Fibroblast of skin of left biceps (primary cell): ENCODE measurements around the gene SDC3.
A peak's percentile ranks its signal among the peaks of the same experiment; 100 is the strongest.
"Not testable (repeated sequence)": the region's sequence is repeated elsewhere in the genome, so short reads cannot be mapped to it uniquely, and the experiment has no call there.

Source experiments
- DNase-seq, 2 experiments: peaks; one replicate each; pipeline ENCODE4 v3.0.0-alpha.2; 2013; ENCODE audit warnings: low read depth in 2 of 2

Gene SDC3

DNA sequence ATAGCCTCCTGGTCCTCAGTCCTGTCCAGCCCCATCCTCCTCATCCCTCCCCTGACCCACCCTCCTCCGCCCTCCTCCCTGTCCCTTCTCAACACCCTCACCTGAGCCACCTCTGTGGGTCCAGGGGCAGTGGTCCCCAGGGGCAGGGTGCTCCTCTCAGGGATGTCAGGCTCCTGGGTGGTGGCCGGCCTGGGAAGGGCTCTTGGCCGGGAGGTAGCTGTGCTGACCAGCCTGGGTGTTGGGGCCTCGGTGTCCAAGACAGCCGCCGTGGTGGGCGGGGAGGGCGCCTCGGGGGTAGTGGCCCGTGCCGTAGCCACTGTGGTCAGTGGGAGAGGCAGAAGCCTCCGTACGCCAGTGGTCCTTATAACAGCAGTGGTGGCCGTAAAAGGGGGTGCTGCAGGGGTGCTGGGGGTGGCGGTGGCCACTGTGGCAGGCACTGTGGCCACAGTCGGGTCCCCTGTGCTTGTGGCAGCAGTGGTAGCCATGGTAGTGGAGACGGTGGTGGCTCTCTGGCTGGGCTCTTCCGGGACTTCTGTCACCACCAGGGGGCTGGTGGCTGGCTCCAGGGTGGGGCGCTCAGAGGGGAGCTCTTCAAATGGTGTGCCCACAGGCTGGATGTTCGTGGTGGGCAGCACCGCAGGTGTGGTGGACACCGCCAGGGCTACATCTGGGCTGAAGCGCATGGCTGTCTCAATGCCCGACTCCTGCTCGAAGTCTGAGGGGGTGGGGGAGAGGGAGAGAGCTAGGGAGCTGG is 31.9 kb downstream of the SDC3 start:
- DNase-seq = no peak

DNA sequence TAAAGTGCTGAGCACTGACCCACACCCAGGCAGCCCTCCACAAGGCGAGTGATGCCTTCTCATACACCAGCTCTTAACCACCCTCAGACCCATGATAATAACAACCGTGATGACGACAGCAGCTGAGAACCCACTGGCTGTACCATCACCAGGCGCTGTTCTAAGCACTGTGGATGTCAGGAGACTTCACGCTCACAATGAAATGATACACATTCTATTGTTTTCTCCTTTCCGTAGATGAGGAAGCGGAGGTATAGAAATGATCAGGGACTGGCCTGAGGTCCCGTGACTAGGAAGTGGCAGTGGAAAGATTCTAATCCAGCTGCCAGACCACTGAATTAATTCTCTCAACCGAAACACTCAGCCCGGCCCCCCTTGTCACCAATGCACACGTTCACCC is 32.6 kb downstream of the SDC3 start:
- DNase-seq = no peak

DNA sequence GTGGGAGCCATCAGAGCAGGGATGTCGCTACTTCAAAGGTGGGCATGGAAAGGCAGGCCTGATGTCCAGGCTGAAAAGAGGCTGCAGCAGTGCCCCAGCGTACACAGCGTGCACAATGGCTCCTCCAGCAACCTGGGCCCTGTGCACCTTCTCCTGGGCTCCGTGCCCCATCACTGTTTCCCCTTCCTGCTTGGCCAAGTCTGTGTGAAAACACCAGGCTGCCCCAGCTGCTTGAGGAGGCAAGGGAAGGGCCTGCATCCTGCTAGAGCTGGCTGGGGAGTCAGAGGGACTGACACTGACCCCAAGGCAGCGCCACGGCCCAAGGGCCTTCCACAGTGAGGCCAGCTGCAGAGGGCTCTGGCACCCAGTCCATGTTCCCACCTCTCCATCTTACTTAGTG is 33.4 kb downstream of the SDC3 start:
- DNase-seq = no peak

DNA sequence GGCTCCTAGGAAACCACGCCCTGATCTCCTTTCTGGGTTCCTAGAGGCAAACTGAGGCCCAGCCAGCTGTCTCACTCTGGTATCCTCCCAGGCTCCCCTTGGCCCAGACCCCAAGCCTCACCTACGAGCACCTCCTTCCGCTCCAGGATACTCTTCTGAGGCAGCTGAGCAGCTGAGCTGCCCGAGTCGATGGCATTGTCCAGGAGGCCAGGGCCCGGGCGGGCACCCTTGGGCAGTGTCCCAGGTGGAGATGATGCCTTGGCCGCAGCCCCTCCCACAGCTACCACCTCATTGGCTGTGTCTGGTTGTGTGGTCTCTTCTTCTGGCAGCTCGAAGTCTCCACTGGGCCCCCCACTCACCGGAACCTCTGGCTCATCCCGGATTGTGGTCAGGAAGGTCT is 34.4 kb downstream of the SDC3 start:
- DNase-seq = no peak

DNA sequence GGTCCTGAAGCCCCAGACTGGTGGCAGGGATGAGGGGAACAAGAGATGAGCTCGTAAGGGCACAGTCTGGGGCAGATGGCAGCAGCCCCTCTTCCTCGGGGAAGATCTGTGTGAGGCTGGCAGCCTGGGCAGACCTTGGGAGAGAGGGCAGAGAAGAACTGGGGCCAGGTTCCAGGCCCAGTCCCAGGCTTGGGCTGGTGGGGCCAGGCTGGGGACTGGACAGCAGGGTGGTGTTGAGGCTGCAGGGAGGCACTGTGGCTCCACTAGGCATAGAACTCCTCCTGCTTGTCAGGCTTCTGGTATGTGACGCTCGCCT is 35.7 kb downstream of the SDC3 start:
- DNase-seq = no peak

DNA sequence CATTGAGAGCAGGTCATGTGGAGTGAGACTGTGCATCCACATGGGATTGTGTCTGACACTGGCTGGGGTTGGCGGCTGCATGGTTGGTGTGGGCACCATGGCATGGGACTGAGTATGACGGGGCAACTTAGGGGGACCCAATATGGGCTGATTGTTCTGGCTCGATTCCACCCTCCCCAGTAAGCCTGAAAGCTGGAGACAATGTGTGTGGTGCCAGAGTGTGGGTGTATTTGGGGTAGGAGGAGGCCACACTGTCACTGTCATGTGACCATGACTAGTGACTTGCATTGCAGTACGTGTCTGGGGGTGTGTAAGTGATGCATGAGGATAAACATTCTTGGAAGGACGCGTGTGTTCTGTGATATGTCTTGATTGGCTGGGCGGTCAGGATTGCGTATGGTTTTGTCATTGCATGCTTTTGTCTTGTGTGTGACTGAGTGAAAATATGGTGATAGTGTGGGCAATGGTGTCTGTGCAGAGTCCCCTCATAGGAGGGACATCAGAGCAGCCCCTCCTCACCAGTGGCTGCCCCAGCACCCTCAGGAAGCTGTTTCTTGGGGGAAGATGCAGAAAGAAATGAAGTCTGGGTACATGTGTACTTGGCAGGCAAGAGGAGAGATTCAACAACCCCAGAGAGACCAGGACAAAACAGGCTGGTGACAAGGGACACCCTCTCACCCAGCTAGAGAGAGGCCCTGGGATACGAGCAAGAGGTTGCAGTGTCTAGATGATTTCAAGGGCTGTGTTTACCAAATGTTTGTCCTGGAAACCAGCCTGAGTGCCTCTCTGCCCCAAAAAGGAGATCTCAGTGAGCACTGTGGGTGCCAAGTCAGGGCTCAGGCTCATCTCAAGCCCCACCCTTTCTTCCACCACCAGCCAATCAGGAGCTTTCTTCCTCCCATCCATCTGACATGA is 36.3 kb downstream of the SDC3 start:
- DNase-seq = no peak

DNA sequence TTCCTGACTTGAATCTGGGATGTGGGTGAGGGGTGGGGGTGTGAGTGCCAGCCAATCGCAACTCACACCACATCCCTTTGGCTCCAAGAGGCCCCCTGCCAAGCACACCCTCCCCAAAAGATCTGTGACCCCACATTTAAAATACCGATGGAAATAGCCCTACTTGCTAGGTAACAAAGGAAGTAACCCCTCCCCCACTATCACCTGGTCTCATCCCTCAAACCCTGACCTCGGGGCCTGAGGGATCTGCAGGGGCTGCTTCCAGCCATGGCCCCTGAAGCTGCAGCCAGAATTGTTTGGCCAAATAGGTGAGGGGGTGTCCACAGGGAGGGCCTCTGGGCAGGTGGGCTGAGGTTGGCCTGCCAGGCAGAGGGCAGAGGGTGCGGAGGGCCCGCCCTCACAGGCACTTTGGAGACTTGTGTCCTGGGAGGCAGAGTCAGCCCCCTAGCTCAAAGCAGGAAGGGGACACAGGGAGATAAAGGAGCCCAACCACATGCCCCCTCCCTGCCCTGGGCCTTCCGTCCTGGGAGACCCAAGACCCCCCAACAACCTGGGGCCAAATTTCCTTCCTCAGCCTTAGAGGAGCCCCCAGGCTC is 37.2 kb downstream of the SDC3 start:
- DNase-seq = no peak

DNA sequence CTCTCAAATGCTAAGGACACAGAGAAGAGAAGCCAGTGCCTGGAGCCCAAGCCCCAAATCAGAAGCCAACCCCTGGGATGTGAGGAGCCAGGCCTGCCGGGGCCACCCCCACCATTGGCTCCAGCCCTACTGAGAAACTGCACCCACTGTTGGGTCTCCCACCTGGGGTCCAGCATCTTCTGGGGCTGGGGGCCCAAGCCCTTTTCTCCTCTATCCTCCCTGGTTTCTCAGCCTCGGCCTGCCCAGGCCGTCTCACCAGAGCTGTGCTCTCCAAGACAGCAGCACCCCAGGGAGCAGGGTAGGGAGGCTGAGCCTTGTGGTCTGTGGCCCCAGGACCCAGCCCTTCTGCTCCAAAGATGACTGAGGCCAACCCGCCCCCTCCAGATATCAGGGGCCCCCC is 37.9 kb downstream of the SDC3 start:
- DNase-seq = no peak

DNA sequence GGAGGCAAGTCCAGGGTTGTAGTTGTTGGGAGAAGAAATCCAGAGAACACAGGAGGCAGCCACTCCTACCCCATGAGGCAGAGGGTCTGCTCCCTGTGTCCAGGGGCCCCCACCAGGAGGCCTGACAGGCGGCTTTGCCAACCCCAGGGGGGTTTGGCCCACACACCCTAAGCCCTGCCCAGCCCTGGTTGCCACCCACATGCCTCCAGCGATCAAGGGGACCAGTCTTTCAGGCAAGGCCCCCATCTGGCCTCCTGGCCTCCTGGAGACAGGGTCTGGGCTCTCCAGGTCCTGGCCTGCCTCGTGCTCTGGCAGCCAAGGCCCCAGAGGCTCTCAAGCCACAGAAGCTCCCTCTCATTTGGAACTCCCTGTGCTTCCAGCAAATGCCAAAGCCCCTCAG is 38.5 kb downstream of the SDC3 start:
- no peak for DNase-seq

DNA sequence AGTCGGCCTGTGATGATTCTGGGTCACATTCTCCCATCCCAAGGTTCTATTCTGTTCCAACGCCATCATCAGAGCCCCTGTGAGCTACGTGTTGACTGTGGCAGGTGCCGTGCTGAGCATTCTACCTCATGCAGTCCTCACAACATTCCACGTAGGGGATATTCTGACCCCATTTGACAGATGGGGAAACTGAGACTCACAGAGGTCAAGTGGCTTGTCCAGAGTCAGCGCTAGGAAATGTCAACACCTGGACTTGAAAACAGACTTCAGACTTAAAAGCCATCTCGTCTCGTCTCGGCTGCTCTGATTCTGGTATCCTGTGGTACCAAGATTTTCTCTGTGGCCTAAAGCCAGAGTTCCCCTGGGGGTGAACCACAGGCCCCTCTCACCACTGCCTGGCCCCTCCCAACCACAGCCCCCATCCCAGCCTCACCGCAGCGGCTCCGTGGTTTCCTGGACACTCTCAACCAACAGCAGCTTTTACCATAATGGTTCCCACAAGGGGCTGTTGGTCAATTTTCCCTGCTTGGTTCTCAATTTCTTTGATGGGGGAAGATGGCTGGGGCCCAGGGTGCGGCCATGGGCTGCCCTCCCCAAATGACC is 39.6 kb downstream of the SDC3 start:
- no peak for DNase-seq

DNA sequence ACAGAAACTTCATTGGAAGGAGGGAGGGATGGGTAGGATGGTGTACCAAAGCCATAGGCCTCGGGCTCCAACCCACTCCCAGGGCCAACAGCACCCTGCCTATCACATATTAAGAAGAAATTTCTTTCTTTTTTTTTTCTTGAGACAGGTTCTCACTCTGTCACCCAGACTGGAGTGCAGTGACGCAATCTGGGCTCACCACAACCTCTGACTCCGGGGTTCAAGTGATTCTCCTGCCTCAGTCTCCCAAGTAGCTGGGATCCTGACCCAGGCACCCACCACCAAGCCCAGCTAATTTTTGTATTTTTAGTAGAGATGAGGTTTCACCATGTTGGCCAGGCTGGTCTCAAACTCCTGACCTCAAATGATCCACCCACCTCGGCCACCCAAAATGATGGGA is 40.5 kb downstream of the SDC3 start:
- DNase-seq = not testable (repeated sequence)

DNA sequence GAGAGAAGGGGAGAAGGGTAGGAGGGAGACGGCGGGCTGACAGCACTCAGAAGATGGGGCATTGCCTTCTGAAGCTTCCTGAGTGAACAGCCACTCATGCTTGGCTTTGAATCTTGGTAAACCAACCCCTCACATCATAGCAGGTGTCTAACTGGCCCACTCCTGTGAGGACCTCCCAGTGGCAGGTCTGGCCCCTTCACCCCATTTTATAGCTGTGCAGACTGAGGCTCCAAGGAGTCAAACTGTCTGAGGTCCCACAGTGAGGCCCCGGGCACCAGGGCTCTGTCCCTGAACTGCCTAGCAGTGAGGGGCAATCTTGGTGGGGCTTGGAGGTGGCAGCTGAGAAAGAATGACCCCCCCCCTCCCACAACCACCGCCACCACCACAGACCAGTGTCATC is 41.0 kb downstream of the SDC3 start:
- DNase-seq = no peak

DNA sequence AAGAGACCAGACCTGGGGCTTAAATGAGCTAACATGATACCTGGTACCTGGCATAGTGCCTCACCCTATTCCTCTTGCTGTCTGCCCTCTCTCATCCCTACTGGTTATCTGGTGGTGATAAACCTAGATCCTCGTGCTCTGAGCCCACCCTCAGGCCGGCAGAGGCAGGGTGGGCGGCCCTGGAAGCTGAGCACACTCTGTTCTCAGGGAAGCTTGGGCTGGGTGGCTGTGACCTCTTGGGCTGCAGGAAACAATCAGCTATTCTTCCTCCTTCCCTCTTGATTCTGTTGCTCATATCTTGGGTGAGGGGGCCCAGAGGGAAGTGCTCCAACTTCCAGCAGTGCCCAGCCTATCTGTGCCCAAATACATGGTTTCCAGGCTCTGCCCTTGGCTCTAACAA is 42.0 kb downstream of the SDC3 start:
- no peak for DNase-seq

DNA sequence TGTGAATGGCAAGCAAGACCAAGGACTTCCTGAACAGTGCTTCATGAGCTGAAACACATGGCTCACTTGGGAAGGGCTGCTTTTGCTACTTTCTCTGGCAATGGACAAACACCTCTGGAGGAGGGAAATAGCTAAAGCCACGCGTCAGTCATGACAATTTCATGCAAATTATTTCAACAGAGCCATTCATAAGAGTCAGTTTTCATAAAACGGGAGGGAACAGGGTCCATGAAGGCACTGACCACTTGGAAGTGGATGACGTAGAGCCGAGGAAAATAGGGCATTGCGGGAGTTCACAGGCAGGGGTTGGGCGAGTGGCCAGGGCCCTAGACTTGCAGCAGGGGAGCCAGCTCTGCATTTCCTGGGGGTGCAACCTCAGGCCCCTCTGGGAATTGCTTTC is 43.9 kb downstream of the SDC3 start:
- no peak for DNase-seq

DNA sequence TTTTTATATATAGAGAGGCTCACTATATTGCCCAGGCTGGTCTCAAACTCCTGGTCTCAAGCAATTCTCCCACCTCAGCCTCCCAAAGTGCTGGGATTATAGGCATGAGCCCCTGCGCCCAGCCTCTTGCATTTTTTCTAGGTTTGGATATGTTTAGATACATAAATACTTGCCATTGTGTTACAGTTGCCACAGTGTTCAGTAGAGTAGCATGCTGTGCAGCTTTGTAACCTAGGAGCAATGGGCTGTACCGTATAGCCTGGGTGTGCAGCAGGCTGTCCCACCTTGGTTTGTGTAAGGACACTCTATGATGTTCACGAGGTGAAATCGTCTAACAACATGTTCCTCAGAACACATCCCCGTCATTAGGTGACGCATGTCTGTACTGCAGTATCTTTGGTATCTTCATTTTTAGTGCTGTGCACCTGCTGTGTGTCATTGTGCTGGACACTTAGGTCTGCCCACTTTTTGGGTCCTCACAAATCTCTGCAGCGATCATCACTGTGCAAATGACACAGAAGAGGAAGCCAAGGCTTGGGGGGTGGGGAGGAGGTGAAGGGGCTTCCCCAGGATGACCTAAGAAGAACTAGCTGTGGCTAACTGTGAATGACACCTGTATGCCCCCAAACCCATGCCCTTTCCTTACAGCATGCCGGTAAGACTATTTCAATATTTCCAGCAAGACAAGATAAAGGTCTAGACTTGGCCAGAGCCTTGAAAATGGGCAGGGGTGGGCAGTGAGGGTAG is 44.5 kb downstream of the SDC3 start:
- DNase-seq = no peak

DNA sequence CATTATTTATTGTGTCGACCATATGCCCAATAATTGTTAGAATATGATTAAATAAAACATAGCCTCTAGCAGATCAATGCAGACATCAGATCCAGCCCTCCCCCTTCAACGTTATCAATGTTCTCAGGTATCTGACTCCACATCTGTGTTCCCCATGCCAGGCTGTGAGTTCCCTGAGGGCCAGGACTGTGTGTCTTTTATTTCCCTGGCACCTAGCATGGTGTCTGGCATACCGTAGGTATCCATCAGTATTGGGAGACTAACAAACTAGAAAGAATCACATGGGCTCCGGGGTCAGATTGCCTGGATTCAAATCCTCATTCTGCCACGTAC is 48.3 kb downstream of the SDC3 start:
- no peak for DNase-seq

DNA sequence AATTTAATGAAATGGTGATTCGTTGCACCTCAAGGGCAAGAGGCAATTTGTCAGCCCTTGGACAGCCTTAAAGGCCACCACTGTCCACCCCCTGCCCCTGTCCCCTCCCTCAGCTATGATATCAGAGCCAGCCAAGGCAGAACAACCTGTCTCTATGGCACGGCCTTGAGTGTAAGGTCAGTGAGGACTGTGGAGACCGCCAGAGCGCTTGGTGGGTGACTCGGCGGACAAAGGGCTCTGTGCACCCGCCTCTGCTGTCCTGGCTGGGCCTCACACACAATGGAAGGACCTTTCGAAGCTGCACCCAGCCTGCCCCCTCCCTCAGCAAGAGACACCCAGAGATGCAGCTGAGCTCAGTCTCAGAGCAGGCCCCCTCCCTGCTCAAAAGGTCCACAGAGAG is 50.6 kb downstream of the SDC3 start:
- DNase-seq = no peak

DNA sequence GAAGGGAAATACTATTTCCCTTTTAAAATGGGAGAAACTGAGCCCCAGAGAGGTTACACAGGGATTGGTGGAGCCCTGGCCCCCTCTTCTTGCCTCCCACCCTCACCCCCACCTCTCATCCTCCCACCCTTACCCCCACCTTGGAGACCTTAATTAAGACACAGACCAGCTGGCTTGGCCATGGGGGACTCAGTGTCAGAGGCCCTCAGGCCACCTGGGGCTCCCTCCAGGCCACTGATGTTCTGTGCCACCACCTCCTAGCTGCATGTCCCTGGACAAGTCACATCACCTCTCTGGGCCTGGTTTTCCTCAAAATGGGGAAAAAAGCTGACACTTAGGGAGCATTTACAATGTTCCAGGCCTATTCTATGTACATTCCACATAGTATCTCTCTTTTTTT is 51.5 kb downstream of the SDC3 start:
- no peak for DNase-seq

DNA sequence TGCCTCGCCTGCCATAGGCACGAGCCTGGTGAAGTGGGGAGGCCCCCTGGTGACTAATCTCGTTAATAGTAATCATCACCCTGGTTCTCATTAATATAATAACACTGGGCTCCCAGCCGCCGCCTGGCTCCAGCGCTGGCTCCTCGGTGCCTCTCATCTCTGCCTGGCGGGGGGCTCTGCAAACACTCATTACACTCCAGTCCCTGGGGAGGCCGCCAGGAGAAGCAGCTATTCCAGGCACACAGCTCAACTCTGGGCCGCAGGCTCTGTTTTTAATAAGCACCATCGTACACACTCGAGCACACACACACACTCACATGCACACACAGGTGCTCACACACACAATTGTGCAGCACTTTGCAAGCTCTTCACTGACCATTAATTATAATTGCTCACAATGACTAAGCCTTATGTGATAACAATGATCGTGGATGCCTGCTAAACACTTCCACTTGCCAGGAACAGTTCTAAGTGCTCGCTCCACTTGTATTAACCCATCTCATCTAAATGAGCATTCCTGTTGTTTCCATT is 52.2 kb downstream of the SDC3 start:
- peak; percentile 75 to 78 for DNase-seq

DNA sequence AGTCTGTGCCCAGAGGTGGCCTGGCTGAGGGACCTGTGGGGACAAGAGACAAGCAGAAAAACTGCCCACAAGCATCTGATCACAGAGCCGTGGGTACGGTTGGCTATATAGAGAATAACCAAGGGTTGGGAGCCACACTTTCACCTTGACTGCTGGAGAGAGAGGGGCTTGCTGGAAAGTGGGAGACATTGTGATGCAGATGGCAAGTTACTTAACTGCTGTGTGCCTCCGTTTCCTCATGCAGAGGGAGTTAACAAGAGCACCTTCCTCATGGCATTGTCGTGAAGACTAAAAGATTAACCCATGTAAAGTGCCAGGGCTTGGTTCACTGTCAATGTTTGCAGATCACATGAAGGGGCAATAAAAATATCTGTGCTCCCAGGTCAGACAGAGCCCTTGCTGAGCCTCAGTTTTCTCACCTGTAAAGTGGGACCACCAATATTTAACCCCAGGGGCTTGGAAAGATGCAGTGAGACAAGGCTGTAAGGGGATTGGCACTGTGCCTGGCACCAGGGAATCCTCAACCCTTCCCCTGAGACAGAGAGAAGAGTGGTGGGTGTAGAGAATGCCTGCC is 52.8 kb downstream of the SDC3 start:
- DNase-seq = no peak

DNA sequence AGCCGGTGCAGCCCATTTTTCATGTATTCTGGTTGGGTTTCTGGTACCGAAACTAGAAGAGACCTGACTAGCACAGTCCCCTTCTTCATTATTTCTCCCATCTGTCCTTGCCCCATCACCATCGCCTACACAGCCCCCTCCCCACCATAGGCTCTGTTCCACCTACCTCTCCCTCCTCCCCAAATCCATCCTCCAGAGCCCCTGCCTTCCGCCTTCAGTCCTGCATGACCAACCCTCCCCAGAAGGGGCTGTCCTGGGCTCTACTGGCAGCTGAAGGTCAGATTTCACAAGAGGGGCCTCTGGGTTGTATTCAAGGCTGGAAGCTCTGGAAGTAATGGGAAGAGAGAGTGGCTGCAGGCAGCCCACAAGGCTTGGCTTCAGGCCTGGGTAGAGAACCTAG is 55.2 kb downstream of the SDC3 start:
- DNase-seq = no peak
